Measurements from ENCODE around the gene SLC6A3.

Gene SLC6A3

DNA sequence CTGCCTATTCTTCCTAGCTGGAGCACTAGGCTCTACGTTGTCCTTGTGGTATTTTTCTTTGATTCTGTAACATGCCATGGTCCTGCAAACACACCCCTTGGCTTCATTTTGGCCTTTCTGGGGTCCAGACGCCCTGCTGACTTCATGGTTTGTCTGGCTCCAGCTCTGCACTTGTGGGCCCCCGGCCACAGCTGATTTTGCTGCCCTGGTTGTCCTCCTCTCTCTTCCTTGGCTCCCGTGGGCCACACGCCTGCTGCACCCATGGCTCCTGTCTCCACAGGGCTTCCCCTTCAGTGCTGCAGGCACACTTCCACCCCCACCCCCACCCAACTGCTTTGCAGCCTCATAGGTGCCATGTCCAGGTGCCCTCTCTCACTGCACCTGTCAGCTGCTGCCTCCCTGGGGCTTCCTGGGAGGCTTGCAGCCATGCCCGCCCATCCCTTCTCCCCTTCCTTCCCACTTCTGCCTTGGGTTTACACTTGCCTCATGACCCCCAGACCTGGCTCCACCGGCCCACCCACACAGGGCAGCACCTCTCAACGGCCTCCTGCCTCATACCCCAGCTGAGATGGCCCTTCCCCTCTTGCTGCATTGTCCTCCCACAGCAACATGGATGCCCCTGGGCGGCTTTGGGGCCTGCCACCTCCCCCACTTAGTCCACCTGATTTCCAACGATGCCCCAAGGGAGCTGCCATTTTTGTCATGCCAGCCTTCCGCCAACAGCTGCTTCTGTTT is 25.6 kb downstream of the SLC6A3 start:
- DNase-seq, result no peak

- DNase-seq, result no peak
Measured at GRCh38 chr5:1418921-1419280, 26.3 kb downstream of the SLC6A3 start.

DNA sequence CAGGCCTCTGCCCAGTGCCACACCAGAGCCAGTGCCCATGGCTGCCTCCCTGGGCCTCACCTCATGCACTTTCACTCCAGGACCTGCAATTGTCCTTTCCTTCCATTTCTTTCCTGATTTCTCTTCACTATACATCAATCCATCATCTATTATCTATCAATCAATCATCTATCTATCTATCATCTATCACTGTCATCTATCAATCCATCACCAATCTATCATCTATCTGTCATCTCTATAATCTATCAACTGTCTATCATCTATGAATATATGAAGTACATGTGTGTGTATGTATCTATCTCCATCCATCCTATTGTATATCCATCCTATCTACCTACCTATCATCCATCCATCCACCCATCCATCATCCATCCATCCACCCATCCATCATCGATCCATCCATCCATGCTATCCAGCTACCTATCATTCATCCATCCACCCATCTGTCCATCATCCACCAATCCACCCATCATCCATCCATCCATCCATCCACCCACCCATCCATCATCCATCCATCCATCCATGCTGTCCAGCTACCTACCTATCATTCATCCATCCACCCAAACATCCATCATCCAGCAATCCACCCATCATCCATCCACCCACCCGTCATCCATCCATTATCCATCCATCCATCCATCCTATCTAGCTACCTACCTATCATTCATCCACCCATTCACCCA is 26.9 kb downstream of the SLC6A3 start:
- no peak for DNase-seq

DNA sequence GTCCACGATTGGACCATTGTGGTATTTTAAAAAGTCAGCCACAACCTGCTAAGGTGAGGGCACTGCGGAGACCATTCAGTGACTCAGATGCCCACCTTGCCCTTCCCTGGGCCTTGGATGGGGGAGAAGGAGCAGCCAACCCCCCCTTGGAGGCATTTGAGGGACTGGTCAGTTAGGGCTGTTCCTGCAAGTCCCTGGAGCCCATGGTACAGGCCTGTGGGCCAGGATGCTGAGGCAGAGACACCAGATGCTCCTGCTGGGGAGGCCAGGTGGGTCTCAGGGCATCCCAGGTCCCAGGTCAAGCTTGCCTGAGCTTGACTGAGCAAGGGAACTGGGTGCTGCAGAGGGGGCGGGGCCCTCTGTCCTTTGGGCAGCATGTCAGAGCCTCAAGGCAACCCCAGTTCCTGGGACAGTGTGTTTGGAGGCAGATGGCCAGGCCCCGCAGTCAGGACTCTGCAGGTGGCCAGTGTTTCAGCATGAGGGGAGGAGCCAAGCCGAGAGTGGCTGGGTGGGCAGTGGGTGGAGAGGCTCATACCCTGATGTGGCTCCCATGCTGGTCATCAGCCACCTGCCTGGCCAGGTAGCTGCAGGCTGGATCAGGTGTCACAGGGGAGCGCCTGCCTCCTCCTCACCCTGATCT is 27.5 kb downstream of the SLC6A3 start:
- no peak for DNase-seq

DNA sequence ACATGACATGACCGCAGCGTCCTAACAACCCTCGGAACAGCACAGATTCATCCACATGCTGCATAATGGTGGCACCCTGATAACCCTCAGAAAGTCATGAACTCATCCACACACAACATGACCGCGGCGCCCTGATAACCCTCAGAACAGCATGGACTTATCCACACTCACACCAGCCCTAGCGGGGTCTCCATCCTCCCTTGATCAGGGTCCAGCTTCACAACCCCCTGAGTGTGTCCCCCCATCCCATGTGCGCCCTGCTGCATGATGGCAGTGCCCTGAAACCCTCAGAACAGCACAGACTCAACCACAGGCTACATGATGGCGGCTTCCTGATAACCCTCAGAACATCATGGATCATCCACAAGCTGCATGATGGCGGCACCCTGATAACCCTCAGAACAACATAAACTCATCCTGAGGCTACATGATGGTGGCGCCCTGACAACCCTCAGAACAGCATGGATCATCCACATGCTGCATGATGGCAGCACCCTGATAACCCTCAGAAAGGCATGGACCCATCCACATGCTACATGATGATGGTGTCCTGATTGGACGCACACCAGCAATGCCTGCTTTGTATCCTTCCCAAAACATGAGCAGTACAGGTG is 28.3 kb downstream of the SLC6A3 start:
- no peak for DNase-seq

- DNase-seq, result no peak
Measured at GRCh38 chr5:1415626-1416360, 29.4 kb downstream of the SLC6A3 start.

DNA sequence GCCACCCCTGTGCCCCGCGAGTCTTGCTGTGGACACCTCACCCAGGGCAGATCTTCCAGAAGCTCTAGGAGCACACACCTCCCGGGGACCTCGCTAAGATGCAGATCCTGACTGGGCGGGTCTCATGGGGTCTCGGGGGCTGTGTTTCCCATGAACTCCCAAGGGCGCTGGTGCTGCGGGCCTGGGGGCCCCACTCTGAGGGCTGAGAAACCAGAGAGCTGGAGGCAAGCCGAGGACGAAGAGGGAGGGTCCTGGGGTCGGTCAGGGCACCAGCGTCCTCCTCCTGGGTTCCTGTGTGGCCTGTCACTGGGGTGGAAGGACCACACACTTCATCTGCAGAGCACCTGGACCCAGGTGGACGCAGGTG is 30.2 kb downstream of the SLC6A3 start:
- DNase-seq, result no peak

DNA sequence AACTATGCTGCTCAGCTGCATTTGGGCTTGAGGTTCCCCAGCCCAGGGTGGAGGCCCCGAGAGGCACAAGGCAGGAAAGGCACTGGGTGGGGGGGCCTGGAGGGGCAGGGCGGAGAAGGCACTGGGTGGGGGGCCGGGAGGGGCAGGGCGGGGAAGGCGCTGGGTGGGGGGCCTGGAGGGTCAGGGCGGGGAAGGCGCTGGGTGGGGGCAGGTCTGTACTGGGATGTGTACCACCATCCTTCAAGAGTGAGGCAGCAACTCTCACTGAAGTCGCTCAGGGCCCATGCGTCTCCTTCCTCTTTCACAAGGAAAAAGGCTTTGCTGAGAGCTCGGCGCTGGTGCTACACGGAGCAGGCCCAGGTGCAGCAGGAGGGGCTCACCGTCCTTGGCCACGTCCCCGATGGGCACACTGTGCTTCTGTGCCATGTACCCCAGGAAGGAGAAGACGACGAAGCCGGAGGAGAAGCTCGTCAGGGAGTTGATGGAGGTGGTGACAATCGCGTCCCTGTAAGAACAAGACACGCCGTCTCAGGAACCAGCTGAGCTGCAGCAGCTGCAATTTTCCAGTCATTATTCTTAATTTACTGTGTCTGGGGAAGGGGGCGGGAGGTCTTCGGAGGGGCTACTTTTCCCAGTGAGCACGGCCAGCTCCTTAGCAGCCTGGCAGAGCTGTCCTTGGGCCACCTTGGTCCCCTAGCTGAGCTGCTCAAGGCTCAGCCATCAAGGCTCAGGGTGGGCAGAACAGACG is 30.8 kb downstream of the SLC6A3 start:
- DNase-seq, result no peak

DNA sequence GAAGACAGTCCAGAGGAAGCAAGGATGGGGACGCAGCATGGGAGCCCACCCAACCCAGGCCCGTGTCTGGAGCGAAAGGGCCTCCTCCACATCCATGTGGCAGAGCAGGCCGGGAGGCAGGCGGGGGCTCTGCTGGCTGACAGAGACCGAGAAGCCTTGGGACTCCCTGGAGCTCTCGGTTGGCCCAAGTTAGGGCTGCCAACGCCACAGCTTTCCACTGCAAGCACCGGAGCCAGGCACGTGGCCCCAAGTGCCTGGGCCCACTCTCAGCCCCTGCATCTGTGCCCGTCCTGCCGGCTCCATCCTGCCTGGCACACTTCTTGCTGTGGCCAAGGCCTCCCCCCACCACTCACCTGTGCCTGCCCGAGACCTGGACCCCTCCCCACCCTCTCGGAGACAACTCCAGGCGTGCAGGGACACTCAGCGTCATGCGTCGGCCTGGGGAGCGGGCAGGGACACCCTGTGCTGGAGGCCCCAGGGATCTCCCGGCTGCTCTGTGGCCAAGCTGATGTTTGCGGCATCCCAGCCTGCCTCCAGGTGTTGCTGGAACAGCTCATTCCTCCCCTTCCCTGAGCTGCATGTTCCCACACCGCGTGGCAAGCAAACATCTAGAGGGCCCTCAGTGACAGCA is 31.5 kb downstream of the SLC6A3 start:
- DNase-seq, result no peak

GRCh38 chr5:1413211-1413610 is 32.0 kb downstream of the SLC6A3 start:
- DNase-seq, result no peak

DNA sequence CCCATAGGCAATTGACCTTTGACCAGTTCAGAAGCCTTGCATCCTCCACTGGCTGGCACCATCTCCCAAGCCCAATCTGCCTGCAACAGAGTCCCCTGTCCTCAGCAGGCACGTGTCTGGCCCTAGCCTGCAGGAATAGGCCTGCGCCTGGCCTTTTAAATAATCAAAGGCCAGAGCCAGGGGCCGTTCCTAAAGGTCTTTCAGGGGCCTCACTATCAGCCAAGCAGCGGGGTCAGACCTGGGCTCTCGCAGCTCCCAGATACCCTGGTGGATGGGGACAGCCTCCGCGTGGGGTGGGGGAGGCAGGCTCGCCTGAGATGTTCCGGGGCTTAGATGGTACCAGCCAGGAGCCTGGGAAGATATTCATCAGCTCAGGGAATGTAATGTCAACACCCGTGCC is 32.6 kb downstream of the SLC6A3 start:
- DNase-seq, result no peak

GRCh38 chr5:1412163-1412562 is 33.1 kb downstream of the SLC6A3 start:
- DNase-seq, result no peak

DNA sequence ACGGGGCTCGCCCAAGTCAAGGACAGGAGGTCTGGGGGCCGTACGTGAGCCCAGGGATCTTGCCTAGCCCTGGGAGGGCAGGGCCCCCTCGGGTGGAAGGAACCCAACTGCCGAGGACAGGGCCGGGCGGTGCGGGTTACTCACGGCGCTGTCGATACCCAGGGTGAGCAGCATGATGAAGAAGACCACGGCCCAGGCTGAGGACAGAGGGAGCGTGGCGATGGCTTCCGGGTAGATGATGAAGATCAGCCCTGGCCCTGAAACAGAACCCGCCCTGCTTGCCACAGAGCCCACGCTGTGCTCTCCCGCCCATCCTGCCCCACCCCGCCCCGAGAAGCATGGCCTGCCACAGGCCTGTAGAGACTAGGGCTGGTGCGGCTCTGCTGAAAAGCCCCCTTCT is 34.1 kb downstream of the SLC6A3 start:
- no peak for DNase-seq

- DNase-seq, result no peak
Measured at GRCh38 chr5:1410156-1411014, 34.9 kb downstream of the SLC6A3 start.

- no peak for DNase-seq
Measured at GRCh38 chr5:1409381-1410110, 35.7 kb downstream of the SLC6A3 start.

DNA sequence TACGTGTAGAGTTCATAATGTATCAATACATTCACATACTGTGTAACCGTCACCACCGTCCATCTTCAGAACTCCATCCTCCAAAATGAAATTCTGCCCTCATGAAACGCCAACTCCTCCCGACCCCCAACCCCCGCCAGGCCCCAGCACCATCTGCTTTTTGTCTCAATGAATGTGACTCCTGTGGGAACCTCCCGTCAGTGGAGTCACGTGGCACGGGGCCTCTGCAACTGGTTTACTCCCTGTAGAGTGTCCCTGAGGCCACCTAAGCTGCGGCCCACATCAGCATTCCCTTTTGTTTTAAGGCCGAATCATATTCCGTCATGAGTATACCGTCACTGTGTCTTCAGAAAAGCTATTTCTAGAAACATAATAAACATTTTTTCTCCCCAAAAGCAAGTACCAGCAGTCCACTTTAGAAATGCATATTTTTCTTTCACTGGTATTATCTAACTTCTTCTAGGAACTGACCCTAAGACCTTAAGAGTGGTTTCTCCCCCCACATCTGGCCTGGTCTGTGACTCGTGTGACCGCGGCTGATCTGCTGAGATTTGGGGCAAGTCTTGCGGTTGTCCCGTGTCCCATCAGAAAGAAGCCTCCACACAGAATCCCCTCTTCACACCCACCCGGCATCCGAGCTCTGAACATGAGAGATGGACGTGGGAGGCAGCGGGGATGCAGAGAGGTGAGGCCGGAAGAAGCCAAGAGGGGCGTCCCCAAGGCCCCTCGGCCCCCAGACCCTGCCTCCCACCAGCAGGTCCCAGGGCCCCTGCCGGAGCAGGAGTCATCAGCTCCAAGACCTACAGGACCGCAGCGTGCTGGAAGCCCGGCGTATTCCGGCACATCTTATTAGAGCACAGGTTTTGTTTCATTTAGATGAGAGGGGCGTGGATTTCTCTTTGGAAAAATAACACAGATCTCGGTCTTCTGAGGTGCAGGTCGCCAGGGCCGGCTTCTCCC is 38.3 kb downstream of the SLC6A3 start:
- DNase-seq, result no peak

DNA sequence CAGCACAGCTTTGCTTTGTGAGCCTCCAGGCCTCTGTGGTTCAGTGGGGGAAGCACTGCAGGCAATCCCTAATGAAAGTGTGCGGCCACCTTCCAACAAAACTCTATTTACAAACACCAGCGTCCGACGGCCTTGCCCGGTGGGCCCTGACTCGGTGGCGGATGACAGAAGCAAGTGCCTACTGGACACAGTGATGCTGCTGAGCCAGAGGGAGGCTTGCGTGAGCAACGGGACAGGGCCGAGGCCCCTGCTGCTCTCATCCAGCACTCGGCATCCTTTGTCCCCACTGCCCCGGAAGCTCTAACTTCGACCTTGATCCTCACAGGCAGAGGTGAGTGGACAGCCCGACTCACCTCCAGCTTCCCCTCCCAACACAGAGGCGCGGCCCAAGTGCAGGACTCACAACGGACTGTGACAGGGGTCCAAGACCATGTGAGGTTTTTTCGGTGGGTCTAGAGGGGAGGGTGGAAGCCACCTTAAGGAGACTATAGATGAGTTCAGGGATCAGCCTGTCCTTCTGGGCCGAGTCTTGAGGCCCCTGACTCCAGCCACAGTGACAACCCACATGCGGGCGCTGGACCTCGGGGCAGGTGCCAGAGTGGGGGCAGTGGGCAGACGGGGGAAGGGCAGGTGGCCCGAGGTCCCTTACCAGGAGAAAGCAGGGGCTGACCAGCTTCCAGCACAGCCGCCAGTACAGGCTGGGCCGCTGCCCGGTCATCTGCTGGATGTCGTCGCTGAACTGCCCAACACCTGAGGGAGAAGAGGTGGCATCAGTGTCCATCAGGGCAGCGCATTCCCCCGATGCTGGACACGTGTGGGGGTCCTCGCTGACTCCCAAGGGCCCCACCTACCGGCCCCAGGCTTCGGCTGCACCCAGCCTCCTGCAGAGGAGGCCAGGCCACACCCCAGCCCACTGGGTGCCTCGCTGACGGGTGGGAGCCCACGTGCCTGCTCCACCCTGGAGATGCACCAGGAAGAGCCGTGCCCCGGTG is 39.4 kb downstream of the SLC6A3 start:
- no peak for DNase-seq

- DNase-seq, result no peak
Measured at GRCh38 chr5:1405121-1405520, 40.1 kb downstream of the SLC6A3 start.
